GM10266 (cell line): ENCODE results near the gene PHC2.

Experiments
- DNase-seq: peaks from one replicate; pipeline ENCODE4 v3.0.0; 2012; ENCODE audit errors: extremely low spot score
- TF ChIP-seq, protein P1 (sequence below): IDR thresholded peaks from 2 replicates; pipeline ENCODE4 v1.5.1; 2012; ENCODE audit warnings: mild to moderate bottlenecking, low read depth; ENCODE audit not compliant: control insufficient read depth, insufficient read depth; ENCODE audit errors: missing control alignments

PHC2 gene

DNA sequence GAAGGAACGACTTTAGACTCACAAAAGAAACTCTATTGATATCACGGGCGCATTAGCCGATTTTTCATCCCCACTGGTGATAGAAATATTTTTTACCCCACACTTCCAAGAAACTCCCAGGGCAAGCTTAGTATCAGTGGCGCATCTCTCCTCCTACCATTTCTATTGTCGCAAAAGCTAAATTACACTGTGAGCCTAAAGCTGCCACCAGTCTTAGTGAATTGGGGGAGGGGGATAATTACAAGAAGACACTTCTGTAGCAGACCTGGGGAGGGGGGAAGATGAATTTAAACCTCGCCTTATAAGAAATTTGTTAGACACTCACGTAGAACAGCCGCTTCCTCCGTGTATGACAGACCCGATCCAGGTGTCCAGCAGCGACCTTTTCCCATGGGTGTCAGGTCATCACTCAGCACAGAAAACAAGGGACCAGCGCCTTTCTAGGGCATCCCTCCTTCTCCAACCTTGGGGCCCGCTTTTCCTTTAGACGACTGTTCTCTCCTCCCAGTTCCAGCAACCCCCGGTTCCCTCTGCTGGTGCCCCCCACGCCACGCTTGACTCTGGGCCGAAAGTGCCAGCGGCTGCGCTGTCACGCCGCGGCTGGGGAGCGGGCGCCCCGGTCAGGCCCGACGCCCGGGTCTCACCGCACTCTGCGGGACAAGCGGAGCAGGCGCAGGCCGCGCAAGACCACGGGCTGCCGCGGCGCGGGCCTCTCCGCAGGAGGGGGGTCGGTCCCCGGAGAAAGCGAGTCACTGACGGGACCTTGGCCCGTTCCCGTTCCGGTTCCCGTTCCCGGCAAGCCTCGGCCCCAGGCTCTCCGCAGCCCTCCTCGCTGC, 821 bp downstream of the PHC2 start:
- TF ChIP-seq, protein P1, sequence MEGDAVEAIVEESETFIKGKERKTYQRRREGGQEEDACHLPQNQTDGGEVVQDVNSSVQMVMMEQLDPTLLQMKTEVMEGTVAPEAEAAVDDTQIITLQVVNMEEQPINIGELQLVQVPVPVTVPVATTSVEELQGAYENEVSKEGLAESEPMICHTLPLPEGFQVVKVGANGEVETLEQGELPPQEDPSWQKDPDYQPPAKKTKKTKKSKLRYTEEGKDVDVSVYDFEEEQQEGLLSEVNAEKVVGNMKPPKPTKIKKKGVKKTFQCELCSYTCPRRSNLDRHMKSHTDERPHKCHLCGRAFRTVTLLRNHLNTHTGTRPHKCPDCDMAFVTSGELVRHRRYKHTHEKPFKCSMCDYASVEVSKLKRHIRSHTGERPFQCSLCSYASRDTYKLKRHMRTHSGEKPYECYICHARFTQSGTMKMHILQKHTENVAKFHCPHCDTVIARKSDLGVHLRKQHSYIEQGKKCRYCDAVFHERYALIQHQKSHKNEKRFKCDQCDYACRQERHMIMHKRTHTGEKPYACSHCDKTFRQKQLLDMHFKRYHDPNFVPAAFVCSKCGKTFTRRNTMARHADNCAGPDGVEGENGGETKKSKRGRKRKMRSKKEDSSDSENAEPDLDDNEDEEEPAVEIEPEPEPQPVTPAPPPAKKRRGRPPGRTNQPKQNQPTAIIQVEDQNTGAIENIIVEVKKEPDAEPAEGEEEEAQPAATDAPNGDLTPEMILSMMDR, result peak; percentile 48
- peak; percentile 53 for DNase-seq

DNA sequence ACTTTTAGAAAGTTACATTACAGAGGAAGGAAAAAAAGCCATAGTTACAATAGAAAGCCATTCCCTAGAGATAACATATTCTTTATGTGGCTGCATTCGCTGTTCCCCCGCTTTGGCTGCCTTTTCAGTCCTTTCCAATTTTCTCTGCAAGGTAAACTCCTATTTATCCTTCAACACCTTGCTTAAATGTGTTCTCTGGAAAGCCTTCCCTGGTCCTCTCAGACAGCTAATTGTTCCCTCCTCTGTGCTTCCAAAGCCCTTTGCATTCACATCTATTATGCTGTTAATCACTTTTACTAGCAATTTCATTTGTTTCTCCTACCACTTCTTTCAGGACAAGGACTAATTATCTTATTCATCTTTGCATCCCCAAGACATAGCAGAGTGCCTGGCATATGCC, 1.6 kb downstream of the PHC2 start:
- TF ChIP-seq, protein P1, result no peak
- DNase-seq, result no peak

DNA sequence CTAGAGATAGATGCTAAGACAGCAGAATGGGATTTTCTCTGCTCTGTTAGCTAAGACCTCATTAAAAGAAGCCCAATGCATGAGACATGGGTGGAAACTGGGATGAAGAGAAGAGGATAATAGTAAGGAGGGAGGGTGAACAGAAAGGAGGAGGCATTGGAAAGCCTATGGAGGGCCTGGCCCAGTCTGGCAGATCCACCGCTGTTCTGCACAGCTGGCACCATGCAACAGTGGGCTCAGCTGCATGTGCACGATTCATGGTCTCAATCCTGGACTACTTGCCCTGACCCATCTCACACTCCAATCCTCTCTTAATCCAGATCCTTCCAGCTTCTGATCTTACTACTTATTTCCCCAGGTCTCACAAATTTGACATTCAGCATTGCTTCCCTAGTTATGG, 2.2 kb downstream of the PHC2 start:
- TF ChIP-seq, protein P1, result no peak
- no peak for DNase-seq

DNA sequence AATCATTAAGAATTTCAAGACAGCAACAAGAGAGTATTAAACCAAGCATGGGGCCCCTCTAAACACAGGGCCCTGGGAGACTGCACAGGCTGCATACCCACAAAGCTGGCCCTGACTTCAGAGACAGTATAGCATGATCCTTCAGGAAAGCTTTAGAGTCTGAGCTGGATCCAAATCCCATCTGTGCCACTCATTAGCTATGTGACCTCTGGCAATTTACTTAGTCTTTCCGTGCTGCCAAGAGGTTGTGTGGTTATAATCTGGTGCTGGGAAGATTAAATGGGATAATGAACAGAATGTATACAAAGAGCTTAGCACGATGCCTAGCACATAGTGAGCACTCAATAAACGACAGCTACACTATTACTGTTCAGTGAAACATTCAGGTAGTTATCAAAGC, 4.0 kb downstream of the PHC2 start:
- TF ChIP-seq, protein P1, result no peak
- no peak for DNase-seq

DNA sequence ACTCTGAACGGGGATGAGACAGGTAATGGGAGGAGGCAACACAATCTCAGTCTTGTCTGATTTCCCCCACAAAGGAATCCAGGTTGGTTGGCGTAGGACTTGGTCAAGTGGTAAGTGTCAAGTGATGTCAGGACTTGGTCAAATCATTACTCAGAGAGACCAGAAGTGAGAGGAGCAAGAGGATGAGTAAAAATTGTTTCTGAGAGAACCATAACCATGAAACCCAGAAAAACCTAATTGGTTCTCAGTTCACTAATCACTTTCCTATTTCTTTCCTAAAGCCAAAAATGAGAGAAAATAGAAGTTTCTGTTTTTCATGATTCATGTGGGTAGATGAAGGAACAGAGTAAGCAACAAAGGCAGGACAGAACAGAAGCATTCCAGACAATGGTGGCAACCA, 5.0 kb downstream of the PHC2 start:
- DNase-seq, result peak; percentile 14
- TF ChIP-seq, protein P1, result no peak

DNA sequence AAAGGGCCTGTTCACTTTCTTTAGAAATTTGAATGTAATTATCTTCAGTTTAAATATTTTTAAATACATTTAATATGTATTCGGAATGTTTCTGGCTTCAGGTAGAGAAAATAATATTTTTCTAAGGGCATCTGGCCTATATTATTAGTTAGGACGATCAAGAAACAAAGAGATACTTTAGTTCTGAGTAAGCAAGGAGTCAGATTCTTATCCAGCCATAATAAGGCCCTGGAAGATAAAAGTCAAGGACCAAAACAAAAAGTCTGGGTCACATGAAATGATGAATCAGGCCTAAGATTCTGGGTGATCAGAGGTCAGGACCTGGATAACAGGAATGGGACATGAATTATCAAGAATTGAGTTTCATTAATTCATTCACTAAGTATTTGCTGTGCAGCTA, 6.3 kb downstream of the PHC2 start:
- DNase-seq, result no peak
- TF ChIP-seq, protein P1, result no peak

DNA sequence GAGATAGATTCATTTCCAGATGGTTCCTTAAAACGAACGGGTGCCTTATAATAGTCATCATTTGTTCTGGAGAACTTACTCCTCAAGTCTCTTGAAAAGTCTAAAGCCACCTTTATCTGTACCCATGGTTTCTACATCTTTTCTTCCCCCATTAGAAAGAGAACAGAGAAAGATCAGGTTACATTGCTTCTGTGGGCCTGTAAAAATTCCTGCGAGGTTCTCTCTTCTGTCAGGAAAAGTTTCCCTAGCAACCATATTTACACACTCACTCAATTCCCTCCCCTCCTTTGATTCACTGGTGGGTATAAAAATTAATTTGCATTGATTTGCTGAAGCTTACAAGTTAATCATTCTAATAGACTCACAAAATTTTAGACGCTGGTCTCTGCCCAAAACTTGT, 6.7 kb downstream of the PHC2 start:
- DNase-seq, result no peak
- TF ChIP-seq, protein P1, result no peak
